ENCODE results near the gene SPRTN.
"Not testable (repeated sequence)": the region's sequence is repeated elsewhere in the genome, so short reads cannot be mapped to it uniquely, and the experiment has no call there.

The SPRTN gene

GRCh38 chr1:231335663-231336602, 2.2 kb upstream of the SPRTN start:
- no peak for DNase-seq (ENCODE audit: low read depth in 2 of 3, low spot score in 2 of 3)

GRCh38 chr1:231337043-231337471, 1.0 kb upstream of the SPRTN start:
- no peak for DNase-seq (ENCODE audit: low read depth in 2 of 3, low spot score in 2 of 3)

GRCh38 chr1:231337472-231338269, 422 bp upstream of the SPRTN start, which contains the start of gene EXOC8:
EXOC8 (minus strand) TSS chr1:231337852; CDS start chr1:231337745, 107 bp downstream.
- peak; percentile 93 to 98 (median 97) for DNase-seq (ENCODE audit: low read depth in 2 of 3, low spot score in 2 of 3)

- DNase-seq (ENCODE audit: low read depth in 2 of 3, low spot score in 2 of 3), result no peak
Observed at GRCh38 chr1:231340328-231341013, 2.4 kb downstream of the SPRTN start.

GRCh38 chr1:231347961-231348360, 9.9 kb downstream of the SPRTN start:
- no peak for DNase-seq (ENCODE audit: low read depth in 2 of 3, low spot score in 2 of 3)

- no peak for DNase-seq (ENCODE audit: low read depth in 2 of 3, low spot score in 2 of 3)
Observed at GRCh38 chr1:231348442-231348841, 10.3 kb downstream of the SPRTN start.

GRCh38 chr1:231348856-231349255, 10.8 kb downstream of the SPRTN start:
- not testable (repeated sequence) for DNase-seq (ENCODE audit: low read depth in 2 of 3, low spot score in 2 of 3)

- no peak for DNase-seq (ENCODE audit: low read depth in 2 of 3, low spot score in 2 of 3)
Observed at GRCh38 chr1:231351816-231352215, 13.7 kb downstream of the SPRTN start.

GRCh38 chr1:231353086-231353485, 15.0 kb downstream of the SPRTN start:
- DNase-seq (ENCODE audit: low read depth in 2 of 3, low spot score in 2 of 3), result no peak

GRCh38 chr1:231354330-231355020, 16.4 kb downstream of the SPRTN start:
- DNase-seq (ENCODE audit: low read depth in 2 of 3, low spot score in 2 of 3), result no peak

- no peak for DNase-seq (ENCODE audit: low read depth in 2 of 3, low spot score in 2 of 3)
Observed at GRCh38 chr1:231355171-231355570, 17.1 kb downstream of the SPRTN start.

- DNase-seq (ENCODE audit: low read depth in 2 of 3, low spot score in 2 of 3), result no peak
Observed at GRCh38 chr1:231357187-231357772, 19.2 kb downstream of the SPRTN start.

- DNase-seq (ENCODE audit: low read depth in 2 of 3, low spot score in 2 of 3), result no peak
Observed at GRCh38 chr1:231357831-231358354, 19.8 kb downstream of the SPRTN start.

- DNase-seq (ENCODE audit: low read depth in 2 of 3, low spot score in 2 of 3), result no peak
Observed at GRCh38 chr1:231359113-231359512, 21.0 kb downstream of the SPRTN start.

- DNase-seq (ENCODE audit: low read depth in 2 of 3, low spot score in 2 of 3), result no peak
Observed at GRCh38 chr1:231362325-231362724, 24.2 kb downstream of the SPRTN start.

- no peak for DNase-seq (ENCODE audit: low read depth in 2 of 3, low spot score in 2 of 3)
Observed at GRCh38 chr1:231363624-231364023, 25.5 kb downstream of the SPRTN start.

- DNase-seq (ENCODE audit: low read depth in 2 of 3, low spot score in 2 of 3), result no peak
Observed at GRCh38 chr1:231364192-231364591, 26.1 kb downstream of the SPRTN start.

- no peak for DNase-seq (ENCODE audit: low read depth in 2 of 3, low spot score in 2 of 3)
Observed at GRCh38 chr1:231369282-231369681, 31.2 kb downstream of the SPRTN start.

GRCh38 chr1:231372501-231372900, 34.4 kb downstream of the SPRTN start:
- no peak for DNase-seq (ENCODE audit: low read depth in 2 of 3, low spot score in 2 of 3)

GRCh38 chr1:231374394-231374793, 36.3 kb downstream of the SPRTN start:
- DNase-seq (ENCODE audit: low read depth in 2 of 3, low spot score in 2 of 3), result no peak
